GM21825 (cell line): ENCODE measurements around the gene TFAM.
"Not testable (repeated sequence)": the region's sequence is repeated elsewhere in the genome, so short reads cannot be mapped to it uniquely, and the experiment has no call there.

ENCODE experiments used
- ATAC-seq: cut with Tn5 transposase; IDR thresholded peaks from one replicate; pipeline ENCODE4 v1.9.1; 2021; ENCODE audit warnings: mild to moderate bottlenecking, moderate library complexity; ENCODE audit not compliant: unreplicated experiment

The TFAM gene

GRCh38 chr10:58372607-58373441 lies 12.4 kb upstream of the TFAM start:
- peak; percentile 72 for ATAC-seq

DNA sequence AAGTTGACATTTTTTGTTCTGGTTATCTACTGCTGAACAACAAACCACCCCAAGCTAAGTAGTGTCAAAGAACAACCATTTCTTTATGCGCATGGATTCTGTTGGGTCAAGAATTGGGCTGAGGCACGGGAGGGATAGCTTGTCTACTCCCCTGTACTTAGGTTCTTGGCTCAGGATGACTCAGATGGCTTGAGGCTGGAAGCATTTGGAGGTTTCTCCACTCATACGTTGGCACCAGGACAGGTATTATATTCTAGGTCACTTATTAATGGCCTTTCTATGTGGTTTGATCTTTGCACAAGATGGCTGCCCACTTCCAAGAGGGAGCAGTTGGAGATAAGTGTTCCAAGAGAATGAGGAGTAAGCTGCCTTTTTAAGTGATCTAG lies 11.8 kb upstream of the TFAM start:
- peak; percentile 17 for ATAC-seq

- ATAC-seq = no peak
These were observed 2.7 kb upstream of the TFAM start for GRCh38 chr10:58382489-58382995.

DNA sequence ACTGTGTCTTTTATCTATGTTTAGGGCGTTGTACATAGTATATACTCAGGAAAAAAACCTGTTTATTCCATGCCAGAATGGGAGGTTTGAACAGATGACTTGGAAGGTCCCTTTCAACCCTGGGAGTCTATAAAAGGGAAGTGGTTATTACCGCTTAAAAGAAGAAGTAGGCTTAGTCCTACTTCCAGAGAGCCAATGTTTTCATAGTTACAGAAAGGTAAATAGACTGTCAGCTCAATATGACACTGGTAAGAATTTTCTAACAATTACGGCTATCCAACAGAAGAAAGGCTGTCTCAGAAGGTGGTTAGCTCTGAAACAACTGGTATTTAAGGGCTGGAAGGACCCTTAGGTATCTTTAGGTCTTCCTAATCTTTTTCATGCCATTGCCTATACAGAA lies 1.1 kb upstream of the TFAM start:
- ATAC-seq = peak; percentile 54

- peak; percentile 1 for ATAC-seq
These were observed 639 bp upstream of the TFAM start for GRCh38 chr10:58384544-58384998.

DNA sequence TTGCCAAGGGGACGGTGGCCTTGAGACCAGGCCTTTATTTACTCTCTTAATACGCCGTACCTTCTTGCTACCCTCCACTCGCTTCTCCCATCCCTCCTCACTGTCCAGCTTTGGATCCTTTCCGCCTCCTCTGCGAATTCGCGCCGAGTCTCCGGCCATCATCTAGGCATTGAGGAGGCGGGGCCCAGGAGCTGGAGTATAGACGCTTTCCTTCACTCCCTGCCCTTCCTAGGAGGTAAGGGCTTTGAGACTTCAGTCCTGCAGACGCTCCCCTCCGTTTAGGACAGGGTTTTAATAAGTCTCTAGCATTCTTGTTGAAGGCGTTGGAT lies 538 bp downstream of the TFAM start:
- no peak for ATAC-seq

GRCh38 chr10:58389024-58389423 lies 3.8 kb downstream of the TFAM start:
- no peak for ATAC-seq

GRCh38 chr10:58393317-58393716 lies 8.1 kb downstream of the TFAM start:
- ATAC-seq = no peak

DNA sequence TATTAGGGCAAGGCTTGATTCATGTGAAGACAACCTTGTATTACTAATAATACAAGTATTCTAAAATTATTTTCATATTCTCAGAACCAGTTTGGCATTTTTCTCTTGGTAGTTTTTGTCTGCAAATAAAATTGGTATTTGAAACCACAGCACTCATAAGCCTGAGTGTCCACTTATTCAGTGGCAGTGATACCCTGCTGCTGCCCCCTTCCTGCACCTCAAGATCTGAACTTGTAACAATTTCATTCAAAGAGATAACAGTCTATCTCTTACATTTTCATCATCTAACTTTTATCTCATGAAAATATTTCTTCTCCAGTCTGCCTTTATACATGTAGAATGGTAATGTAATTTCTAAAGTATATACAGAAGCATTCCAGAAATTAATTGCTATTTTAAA lies 9.3 kb downstream of the TFAM start:
- no peak for ATAC-seq

GRCh38 chr10:58396057-58396456 lies 10.8 kb downstream of the TFAM start:
- no peak for ATAC-seq

GRCh38 chr10:58397830-58398229 lies 12.6 kb downstream of the TFAM start:
- ATAC-seq = no peak

- no peak for ATAC-seq
These were observed 14.2 kb downstream of the TFAM start for GRCh38 chr10:58399410-58399809.

DNA sequence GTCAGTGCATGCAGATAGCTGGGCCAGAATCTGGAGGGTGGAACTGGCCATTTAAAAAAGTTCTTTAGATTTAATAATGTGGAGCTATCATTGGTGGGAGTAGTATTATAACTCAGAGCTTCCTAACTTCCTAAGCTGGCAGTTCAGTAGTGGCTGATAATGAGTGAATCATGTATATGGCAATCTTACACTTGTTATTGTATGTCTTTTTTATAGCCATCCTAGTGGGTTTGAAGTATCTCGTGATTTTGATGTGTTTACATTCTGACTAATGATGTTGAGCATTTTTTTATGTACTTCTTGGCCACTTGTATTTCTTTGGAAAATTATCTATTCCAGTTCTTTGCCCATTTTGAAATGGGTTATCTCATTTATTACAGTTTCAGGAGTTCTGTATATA lies 15.4 kb downstream of the TFAM start:
- no peak for ATAC-seq

- no peak for ATAC-seq
These were observed 18.8 kb downstream of the TFAM start for GRCh38 chr10:58404001-58404400.

DNA sequence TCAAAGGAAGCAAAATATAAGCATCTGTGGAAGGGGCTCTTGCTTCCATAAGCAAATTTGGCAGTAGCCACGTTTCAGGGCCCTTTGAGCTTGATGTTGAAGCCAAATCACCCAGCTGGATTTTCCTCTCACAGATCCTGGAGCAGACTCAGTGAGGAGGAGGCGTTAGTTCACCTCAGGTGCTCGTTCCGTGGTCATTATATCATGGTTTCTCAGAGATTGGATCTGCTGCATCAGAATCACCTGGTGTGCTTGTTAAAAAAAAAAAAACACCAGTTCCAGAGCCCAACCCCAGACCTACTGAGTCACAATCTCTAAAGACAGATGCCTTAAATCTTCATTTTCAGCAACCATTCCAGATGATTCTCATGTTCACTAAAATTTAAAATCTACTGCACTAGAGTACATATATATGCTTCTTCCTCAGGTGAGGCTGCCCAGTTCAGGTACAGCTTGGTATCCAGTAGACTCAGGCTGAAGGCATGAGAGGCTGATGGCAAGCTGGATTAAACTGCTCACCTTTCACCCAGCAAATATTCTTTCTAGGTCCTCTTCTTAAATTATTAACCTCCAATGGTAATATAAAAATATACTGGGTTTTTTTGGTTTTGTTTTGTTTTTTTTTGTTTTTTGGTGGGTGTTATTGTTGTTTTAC lies 24.9 kb downstream of the TFAM start:
- no peak for ATAC-seq

DNA sequence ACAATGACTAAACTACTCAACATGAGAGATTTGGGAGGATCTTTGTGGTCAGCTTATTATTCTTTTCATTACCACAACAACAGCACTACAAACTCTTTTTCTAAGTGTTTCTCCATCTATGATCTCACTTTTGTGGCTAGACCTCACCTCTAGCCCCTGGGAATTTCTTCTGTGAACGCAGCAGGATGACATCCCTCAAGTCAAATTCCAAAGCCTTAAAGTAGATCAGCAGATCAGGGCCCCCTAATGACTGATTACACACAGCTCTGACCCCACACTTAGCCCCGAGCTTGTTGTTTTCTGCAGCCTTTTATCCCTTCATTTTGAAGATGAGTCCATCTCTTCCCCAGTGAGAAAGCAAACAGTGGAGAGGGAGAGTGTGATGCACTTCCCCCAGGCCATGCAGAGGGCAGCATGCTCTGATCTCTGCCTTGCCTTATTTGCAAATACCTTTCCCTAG lies 27.3 kb downstream of the TFAM start:
- no peak for ATAC-seq

- no peak for ATAC-seq
These were observed 29.2 kb downstream of the TFAM start for GRCh38 chr10:58414270-58415041.

- no peak for ATAC-seq
These were observed 30.5 kb downstream of the TFAM start for GRCh38 chr10:58415757-58416156.

DNA sequence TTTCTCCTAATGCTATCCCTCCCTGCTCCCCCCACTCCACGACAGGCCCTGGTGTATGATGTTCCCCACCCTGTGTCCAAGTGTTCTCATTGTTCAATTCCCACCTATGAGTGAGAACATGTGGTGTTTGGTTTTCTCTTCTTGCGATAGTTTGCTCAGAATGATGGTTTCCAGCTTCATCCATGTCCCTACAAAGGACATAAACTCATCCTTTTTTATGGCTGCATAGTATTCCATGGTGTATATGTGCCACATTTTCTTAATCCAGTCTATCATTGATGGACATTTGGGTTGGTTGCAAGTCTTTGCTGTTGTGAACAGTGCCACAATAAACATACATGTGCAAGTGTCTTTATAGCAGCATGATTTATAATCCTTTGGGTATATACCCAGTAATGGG lies 32.7 kb downstream of the TFAM start:
- not testable (repeated sequence) for ATAC-seq

- no peak for ATAC-seq
These were observed 39.0 kb downstream of the TFAM start for GRCh38 chr10:58424176-58424575.

- not testable (repeated sequence) for ATAC-seq
These were observed 43.2 kb downstream of the TFAM start for GRCh38 chr10:58428436-58428835.
